Osteocyte (in vitro differentiated cells): Measurements from ENCODE around the gene LSG1. TPM values are rescaled to one million over a fixed set of nuclear protein-coding genes. Genes with fewer than 3 reads are reported as not detected.

ENCODE experiments used
- DNase-seq: peaks from one replicate; pipeline ENCODE4 v3.0.0; 2021; ENCODE audit warnings: mixed read lengths; ENCODE audit not compliant: unreplicated experiment; ENCODE audit errors: extremely low spot score
- H3K27ac Mint-ChIP-seq: one replicate; pipeline ENCODE4 v1.8.0; 2021; ENCODE audit warnings: mild to moderate bottlenecking, mixed read lengths; ENCODE audit not compliant: unreplicated experiment
- H3K27me3 Mint-ChIP-seq: one replicate; pipeline ENCODE4 v1.8.0; 2021; ENCODE audit warnings: mixed read lengths; ENCODE audit not compliant: unreplicated experiment
- H3K36me3 Mint-ChIP-seq: one replicate; pipeline ENCODE4 v1.8.0; 2021; ENCODE audit warnings: mixed read lengths; ENCODE audit not compliant: unreplicated experiment
- H3K4me1 Mint-ChIP-seq: one replicate; pipeline ENCODE4 v1.8.0; 2021; ENCODE audit warnings: mixed read lengths; ENCODE audit not compliant: unreplicated experiment
- H3K4me3 Mint-ChIP-seq: one replicate; pipeline ENCODE4 v1.8.0; 2021; ENCODE audit warnings: mild to moderate bottlenecking, moderate library complexity, mixed read lengths; ENCODE audit not compliant: unreplicated experiment
- H3K9me3 Mint-ChIP-seq: one replicate; pipeline ENCODE4 v1.8.0; 2021; ENCODE audit warnings: mixed read lengths; ENCODE audit not compliant: unreplicated experiment
- CTCF ChIP-seq: fragments of 200-600 bp; sonication (generic); IDR thresholded peaks from 2 replicates; pipeline ENCODE4 v1.5.0; 2021; ENCODE audit warnings: antibody characterized with exemption, mild to moderate bottlenecking, moderate library complexity
- total RNA-seq: library from RNA; stranded (reverse); gene quantifications from 2 replicates; pipeline ENCODE4 v1.2.1, GENCODE V29; 2021

Gene LSG1
- total RNA-seq, 1 donor from 2014 or later = 33.3 TPM

DNA sequence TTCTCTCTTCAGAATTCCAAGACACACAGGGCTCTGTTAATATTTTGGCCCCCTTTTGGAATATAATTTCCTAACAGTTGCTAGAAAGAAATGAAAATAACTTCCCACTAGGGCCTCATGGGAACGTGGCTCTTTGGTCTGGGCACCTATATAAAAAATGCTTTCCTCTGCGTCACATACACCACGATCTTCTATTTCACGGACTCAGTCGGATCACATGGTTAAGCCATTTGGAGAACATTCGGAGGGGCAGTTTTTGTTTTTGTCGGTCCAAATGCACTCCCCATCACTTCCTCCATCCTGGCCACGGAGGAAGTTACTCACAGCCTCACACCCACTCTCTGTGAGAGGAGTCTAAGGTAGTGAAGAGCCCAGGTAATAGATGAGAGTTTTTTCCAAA, 59.8 kb downstream of the LSG1 start:
- DNase-seq = no peak
- Mint-ChIP-seq H3K36me3 (peaks cover 7% of the 10 kb centered on the region), H3K27me3 (no peaks in the 10 kb centered on the region), H3K4me1 (no peaks in the 10 kb centered on the region), H3K4me3 (no peak overlapping the region), H3K9me3 (no peaks in the 10 kb centered on the region), H3K27ac (no peak overlapping the region)
- TF ChIP-seq CTCF = no peak

DNA sequence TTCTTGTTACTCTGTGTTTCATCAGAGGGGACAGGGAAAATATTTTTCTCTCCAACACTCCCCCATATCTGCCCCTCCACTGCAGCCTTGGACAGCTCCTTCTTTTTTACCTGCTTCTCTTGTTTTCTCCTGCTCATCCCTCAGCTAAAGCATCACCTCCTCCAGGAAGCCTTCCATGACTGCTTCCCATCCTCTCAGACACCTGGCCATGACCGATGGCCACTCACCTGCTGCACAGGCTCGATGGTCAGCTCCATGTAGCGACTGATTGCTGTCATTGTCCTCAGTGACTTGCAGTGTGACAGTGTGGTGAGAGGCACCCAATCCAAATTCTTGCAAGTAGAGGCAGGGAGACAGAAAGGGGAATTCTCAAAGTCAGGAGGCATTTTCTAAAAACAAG, 61.3 kb downstream of the LSG1 start:
- no peaks in the 10 kb centered on the region for H3K27me3 Mint-ChIP-seq
- H3K36me3 Mint-ChIP-seq = peaks cover 7% of the 10 kb centered on the region
- no peaks in the 10 kb centered on the region for H3K9me3 Mint-ChIP-seq
- H3K4me1 Mint-ChIP-seq = no peaks in the 10 kb centered on the region
- no peak for DNase-seq
- TF ChIP-seq CTCF = no peak
- no peak overlapping the region for H3K4me3 Mint-ChIP-seq
- no peak overlapping the region for H3K27ac Mint-ChIP-seq

- Mint-ChIP-seq H3K4me3 (no peak overlapping the region), H3K36me3 (peaks cover 10% of the 10 kb centered on the region), H3K27ac (no peak overlapping the region)
These were observed 62.4 kb downstream of the LSG1 start for GRCh38 chr3:194609601-194610000.

GRCh38 chr3:194608981-194609380, 63.0 kb downstream of the LSG1 start:
- no peaks in the 10 kb centered on the region for H3K27me3 Mint-ChIP-seq
- H3K36me3 Mint-ChIP-seq = peaks cover 10% of the 10 kb centered on the region
- no peak for DNase-seq
- H3K4me1 Mint-ChIP-seq = no peaks in the 10 kb centered on the region
- no peak for TF ChIP-seq CTCF
- no peak overlapping the region for H3K4me3 Mint-ChIP-seq
- H3K27ac Mint-ChIP-seq = no peak overlapping the region
- no peaks in the 10 kb centered on the region for H3K9me3 Mint-ChIP-seq

More at GRCh38 chr3:194609601-194610000, 62.4 kb downstream of the LSG1 start:
- no peaks in the 10 kb centered on the region for H3K4me1 Mint-ChIP-seq
- no peak for DNase-seq
- no peak for TF ChIP-seq CTCF
- no peaks in the 10 kb centered on the region for H3K27me3 Mint-ChIP-seq
- no peaks in the 10 kb centered on the region for H3K9me3 Mint-ChIP-seq

DNA sequence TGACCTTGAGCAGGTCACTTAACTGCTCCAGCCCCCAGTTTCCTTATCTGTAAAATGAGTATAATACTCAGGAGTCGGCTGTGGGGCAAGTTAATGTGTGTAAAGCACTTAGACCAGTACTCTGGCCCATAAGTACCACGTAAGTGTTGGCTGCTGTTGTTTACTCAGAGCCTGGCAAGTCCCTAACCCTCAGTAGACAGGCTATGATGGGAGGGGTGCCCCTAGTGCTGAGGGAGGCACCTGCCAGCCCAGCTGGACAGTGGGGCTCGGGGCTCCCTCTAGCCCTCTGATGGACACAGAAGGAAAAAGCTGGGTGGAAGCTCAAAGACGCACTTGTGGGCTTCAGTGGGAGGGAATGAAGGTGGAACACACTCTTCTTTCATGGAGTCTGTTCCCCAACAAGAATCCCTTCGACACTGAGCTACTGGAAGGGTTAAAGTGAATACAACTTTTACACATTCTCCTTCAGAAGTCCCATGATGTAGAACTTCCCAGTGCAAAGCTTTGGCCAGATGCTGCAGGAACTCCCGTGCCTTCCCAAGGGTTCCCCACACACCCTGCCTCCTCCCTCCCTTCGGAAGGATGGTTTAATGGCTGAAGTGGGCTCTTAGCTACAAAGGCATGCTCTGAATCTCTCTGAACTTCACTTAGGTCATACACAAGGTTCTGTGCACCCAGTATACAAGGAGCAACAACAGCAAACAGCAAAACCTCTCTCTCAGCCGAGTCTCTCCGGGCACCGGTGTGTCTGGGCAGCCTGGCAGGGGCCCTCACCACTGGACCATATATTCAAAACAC, 64.2 kb downstream of the LSG1 start:
- H3K4me1 Mint-ChIP-seq = no peaks in the 10 kb centered on the region
- peaks cover 10% of the 10 kb centered on the region for H3K36me3 Mint-ChIP-seq
- no peak overlapping the region for H3K27ac Mint-ChIP-seq
- no peak for TF ChIP-seq CTCF
- H3K27me3 Mint-ChIP-seq = no peaks in the 10 kb centered on the region
- no peaks in the 10 kb centered on the region for H3K9me3 Mint-ChIP-seq
- H3K4me3 Mint-ChIP-seq = no peak overlapping the region
- no peak for DNase-seq
